Measurements from ENCODE around the gene GPR37L1.
"Not testable (repeated sequence)": the region's sequence is repeated elsewhere in the genome, so short reads cannot be mapped to it uniquely, and the experiment has no call there.

GRCh38 chr1:202167054-202167453, 44.3 kb downstream of the GPR37L1 start:
- not testable (repeated sequence) for TF ChIP-seq CTCF (conservative IDR thresholded peaks at IDR 0.05; ENCODE audit: low read length); EZH2phosphoT487 (IDR thresholded peaks at IDR 0.05; ENCODE audit: borderline replicate concordance, low read depth, low read length)

Measured in OCI-LY7 (cell line).